GM12874 (cell line): Measurements from ENCODE around the gene ACAP3.

Experiments used
- CTCF ChIP-seq: IDR thresholded peaks from 2 replicates; pipeline ENCODE4 v1.5.1; 2011; ENCODE audit warnings: low read depth, mild to moderate bottlenecking, control low read depth, low read length, moderate library complexity; ENCODE audit not compliant: insufficient read depth

Gene ACAP3

GRCh38 chr1:1281533-1282321 lies 26.0 kb downstream of the ACAP3 start:
- TF ChIP-seq CTCF, result no peak

GRCh38 chr1:1280782-1281481 lies 26.8 kb downstream of the ACAP3 start:
- TF ChIP-seq CTCF, result no peak

DNA sequence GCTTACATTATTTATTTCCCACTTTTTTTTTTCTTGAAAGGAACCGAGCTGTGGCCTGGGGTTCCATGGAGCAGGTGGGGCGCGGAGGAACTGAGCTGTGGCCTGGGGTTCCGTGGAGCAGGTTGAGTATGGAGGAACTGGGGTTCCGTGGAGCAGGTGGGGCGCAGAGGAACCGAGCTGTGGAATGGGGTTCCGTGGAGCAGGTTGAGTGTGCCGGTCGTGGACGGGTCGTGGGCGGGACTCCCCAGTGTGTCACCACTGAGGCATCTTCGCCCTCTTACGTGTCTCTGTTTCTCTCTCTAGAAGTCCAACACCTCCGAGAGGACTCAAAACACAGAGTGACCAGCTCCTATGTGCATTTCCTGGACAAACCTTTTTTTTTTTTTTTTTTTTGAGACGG lies 28.7 kb downstream of the ACAP3 start:
- no peak for TF ChIP-seq CTCF

DNA sequence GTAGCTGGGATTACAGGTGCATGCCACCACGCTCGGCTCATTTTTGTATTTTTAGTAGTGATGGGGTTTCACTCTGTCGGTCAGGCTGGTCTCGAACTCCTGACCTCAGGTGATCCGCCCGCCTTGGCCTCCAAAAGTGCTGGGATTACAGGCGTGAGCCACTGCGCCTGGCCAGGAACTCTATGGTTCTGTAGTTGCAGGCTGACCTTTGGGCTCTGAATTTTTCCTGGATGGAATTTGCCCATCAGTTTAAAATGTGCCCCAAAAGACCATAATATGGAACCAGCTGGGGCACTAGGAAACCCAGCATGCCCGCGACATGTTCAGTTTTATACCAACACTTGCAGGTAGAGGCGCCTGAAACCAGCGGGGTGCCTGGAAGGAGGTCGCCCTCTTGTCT lies 29.1 kb downstream of the ACAP3 start:
- TF ChIP-seq CTCF, result no peak

- TF ChIP-seq CTCF, result no peak
Measured at GRCh38 chr1:1275836-1276235, 31.9 kb downstream of the ACAP3 start.

- TF ChIP-seq CTCF, result no peak
Measured at GRCh38 chr1:1274931-1275431, 32.7 kb downstream of the ACAP3 start.

DNA sequence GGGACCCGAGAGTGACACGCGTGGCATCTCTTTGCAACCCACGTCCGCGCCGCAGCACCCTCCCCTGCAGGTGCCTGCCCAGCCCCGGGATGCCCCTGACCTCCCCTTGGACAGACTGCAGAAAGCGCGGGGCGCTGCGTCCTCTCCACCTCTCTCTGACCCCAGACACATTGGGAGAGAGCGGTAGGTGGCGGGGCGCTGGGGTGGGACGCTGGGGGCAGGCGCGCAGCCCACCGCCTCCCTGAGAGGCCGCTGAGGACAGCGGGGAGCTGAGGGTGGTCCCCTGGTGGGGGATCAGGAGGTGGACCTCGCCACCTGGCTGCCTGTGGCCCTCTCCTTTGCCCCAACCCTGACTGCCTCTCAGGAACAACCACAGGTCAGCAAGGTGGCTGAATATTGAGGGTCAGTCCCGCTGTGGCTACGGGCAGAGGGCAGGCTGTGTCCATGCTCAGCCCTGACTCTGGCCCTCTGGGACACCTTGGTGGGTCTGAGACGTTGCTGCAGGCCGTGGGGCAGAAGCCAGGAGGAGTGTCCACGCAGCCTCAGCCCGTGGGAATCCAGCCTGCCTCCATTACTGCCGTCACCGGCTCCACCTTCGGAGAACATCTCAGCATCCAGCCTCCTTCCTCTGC lies 33.3 kb downstream of the ACAP3 start:
- TF ChIP-seq CTCF, result no peak
